Vagina (tissue), 2 donors: ENCODE results near the gene CCDC17.

Source experiments
- POLR2A ChIP-seq, 2 donors: fragments of 450-650 bp; IDR thresholded peaks; one replicate each; pipeline ENCODE4 v1.6.1; 2017; ENCODE audit warnings: antibody characterized with exemption in 2 of 2, mild to moderate bottlenecking in 2 of 2, moderate library complexity in 2 of 2
- TF ChIP-seq, protein P1 (sequence below), 3 experiments: fragments of 450-650 bp in 2 of 3; fragments of 200-600 bp in 1 of 3; sonication (generic) in 1 of 3; IDR thresholded peaks; one replicate each; pipeline ENCODE4 v1.5.1; 2017 to 2019; ENCODE audit warnings: antibody characterized with exemption in 3 of 3, mild to moderate bottlenecking in 2 of 3, moderate library complexity in 2 of 3

DNA sequence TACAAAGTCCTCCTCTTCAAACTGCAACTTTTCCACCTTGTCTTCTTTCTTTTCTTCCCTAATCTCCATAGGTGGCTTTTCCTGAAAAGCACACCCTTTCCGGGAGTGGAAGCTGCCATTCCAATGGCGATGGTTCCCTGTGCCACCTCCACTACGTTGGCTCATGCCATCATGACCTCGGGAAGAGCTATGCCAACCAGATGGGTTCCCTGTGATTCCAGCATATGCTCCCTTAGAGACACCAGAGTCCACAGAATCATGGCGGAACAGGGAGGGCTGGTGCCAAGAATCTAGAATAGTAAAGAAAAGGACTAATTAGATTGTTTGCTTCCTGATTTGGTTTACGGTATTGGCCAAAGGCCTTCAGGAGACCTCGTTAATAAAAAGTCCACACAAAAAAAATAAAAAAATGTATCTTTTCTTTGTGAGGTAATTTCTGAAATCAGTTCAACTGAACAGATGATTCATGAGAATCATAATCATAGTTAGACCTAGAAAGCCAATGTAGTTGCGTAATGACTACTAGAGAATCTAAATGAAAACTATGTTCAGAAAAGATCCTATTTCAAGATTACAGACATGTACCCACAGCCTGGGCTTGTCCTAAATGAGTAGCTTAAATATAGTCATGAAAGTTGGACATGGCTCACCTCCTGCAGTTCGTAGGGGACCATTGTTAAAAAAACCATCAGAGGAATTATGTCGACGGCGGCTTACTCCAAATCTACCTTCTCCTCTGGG is 30.9 kb upstream of the CCDC17 start:
- TF ChIP-seq, protein P1, sequence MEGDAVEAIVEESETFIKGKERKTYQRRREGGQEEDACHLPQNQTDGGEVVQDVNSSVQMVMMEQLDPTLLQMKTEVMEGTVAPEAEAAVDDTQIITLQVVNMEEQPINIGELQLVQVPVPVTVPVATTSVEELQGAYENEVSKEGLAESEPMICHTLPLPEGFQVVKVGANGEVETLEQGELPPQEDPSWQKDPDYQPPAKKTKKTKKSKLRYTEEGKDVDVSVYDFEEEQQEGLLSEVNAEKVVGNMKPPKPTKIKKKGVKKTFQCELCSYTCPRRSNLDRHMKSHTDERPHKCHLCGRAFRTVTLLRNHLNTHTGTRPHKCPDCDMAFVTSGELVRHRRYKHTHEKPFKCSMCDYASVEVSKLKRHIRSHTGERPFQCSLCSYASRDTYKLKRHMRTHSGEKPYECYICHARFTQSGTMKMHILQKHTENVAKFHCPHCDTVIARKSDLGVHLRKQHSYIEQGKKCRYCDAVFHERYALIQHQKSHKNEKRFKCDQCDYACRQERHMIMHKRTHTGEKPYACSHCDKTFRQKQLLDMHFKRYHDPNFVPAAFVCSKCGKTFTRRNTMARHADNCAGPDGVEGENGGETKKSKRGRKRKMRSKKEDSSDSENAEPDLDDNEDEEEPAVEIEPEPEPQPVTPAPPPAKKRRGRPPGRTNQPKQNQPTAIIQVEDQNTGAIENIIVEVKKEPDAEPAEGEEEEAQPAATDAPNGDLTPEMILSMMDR (IDR thresholded peaks at IDR 0.05): no peak
- TF ChIP-seq POLR2A (IDR thresholded peaks at IDR 0.05): no peak
